ENCODE results near the gene PRAME.

DNA sequence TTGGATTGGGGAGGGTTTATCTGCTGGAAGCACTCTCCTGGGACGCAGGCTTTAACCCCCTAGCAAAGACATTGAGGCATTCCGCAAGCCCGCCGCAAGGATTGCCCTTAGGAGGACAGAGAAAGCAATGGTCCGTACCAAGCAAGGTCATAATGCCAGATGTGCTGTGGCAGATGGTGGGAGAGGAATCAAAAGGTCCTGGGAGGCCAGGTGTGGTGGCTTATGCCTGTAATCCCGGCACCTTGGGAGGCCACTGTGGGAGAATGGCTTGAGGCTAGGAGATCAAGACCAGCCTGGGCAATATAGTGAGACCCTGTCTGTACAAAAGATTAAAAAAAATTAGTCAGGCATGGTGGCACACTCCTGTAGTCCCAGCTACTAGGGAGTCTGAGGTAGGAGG, 12.4 kb upstream of the PRAME start:
- TF ChIP-seq, protein P1, sequence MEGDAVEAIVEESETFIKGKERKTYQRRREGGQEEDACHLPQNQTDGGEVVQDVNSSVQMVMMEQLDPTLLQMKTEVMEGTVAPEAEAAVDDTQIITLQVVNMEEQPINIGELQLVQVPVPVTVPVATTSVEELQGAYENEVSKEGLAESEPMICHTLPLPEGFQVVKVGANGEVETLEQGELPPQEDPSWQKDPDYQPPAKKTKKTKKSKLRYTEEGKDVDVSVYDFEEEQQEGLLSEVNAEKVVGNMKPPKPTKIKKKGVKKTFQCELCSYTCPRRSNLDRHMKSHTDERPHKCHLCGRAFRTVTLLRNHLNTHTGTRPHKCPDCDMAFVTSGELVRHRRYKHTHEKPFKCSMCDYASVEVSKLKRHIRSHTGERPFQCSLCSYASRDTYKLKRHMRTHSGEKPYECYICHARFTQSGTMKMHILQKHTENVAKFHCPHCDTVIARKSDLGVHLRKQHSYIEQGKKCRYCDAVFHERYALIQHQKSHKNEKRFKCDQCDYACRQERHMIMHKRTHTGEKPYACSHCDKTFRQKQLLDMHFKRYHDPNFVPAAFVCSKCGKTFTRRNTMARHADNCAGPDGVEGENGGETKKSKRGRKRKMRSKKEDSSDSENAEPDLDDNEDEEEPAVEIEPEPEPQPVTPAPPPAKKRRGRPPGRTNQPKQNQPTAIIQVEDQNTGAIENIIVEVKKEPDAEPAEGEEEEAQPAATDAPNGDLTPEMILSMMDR (conservative IDR thresholded peaks at IDR 0.05; ENCODE audit: low read length), result no peak
- TF ChIP-seq EZH2phosphoT487 (IDR thresholded peaks at IDR 0.05; ENCODE audit: borderline replicate concordance), result no peak
